ENCODE results near the gene ZBTB7B. TPM values are rescaled to one million over a fixed set of nuclear protein-coding genes. Genes with fewer than 3 reads are reported as not detected.

The ZBTB7B gene
- total RNA-seq, 3 donors from 2014 or later, result 45.6 to 82.5 (median 53.4) TPM

DNA sequence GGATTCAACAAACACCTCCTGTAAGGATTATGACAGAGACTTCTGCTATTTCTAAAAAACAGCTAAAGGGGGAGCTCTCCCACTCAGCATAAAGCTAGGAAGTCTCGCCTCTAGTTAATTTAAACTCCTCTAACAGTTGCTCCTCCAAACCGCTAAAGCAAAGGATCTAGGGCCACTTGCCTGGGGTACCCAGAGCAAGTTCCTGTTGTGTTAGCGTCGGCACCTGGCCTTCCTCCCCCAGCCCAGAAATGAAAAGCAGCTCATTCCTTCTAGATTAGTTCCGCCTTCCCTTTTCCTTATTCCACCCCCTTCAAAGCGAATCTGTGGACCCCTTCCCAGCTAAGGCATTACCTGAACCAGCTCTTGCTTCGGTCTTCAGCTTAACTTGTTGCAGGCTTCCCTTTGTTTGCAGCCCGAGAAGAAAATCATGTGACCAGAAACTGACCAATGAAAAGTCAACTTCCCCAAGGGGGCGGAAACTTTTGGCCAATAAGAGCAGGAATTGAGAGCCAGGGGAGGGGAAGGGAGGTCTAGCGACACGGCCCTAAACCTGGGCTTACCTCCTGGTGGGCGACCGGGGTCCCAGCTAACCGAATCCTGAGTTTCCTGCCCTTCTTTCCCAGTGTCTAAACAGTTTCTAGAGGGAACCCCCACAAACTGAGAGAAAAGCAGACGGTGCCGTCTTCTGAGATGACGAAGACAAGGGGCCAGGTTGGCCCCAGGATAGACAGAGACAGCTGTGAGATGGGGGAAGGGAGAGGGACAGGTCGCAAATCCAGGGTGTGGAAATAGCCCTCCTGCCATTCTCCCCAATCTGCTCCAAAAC is 46.7 kb upstream of the ZBTB7B start, which contains the start of gene PBXIP1:
PBXIP1 (minus strand) TSS at position 382 of the 826 bp plus-strand sequence. CDS start 2,378 bp downstream, outside the sequence.
- Histone ChIP-seq H3K27me3 (no peaks in the 10 kb centered on the region), H3K4me1 (peaks cover 0 to 27% of the 10 kb centered on the region in 2 donors), H3K4me3 (peak within 1 kb of the TSS; percentile 52 to 64 (median 55)), H3K36me3 (no peaks in the 10 kb centered on the region), H3K9me3 (no peaks in the 10 kb centered on the region), H3K27ac (peak within 1 kb of the TSS; percentile 76 to 77)
- TF ChIP-seq CTCF (IDR thresholded peaks at IDR 0.05), result peak in 2 of 3 donors; percentile 7 to 12
- TF ChIP-seq POLR2A (IDR thresholded peaks at IDR 0.05), result no peak
- TF ChIP-seq POLR2AphosphoS5 (IDR thresholded peaks at IDR 0.05), result peak in 2 of 3 donors; percentile 37 to 43
- DNase-seq (ENCODE audit: low spot score in 2 of 2), result peak in 1 of 2 donors; percentile 89
- intact Hi-C loops (cut with DNase I; ENCODE audit: low total_unique reads), result loop anchor here (10.0 kb wide), 1 partner anchor 109 kb away; the partner anchor contains the start of gene EFNA4

DNA sequence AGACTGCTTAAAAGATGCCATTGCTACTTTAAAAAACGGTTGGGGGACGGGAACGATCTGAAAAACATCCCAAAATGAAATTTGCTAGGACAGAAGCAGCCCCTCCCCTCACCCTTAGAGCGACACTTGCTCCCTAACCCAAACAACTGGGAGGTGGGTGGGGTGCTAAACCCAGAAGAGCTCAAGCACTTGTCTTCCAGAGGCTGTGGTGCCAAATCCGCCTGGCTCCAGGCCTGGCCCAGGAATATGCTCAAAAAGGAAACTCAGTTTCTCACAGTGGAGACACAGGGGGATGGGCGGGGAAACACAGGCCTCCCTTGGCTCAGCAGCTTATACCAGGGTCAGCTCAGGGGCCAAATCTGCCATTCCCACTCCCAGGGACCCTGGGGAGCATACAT is 46.1 kb upstream of the ZBTB7B start:
- intact Hi-C loops (cut with DNase I; ENCODE audit: low total_unique reads), result loop anchor here (10.0 kb wide), 1 partner anchor 108 kb away; the partner anchor contains the start of gene EFNA4
- Histone ChIP-seq H3K9me3 (no peaks in the 10 kb centered on the region), H3K27me3 (no peaks in the 10 kb centered on the region), H3K36me3 (no peaks in the 10 kb centered on the region), H3K4me1 (peaks cover 0 to 27% of the 10 kb centered on the region in 2 donors), H3K4me3 (peak overlapping the region; percentile 52 to 64 (median 55)), H3K27ac (peak overlapping the region; percentile 69 to 76)
- TF ChIP-seq CTCF (IDR thresholded peaks at IDR 0.05) (no peak), POLR2AphosphoS5 (IDR thresholded peaks at IDR 0.05) (no peak), POLR2A (IDR thresholded peaks at IDR 0.05) (no peak)
- no peak for DNase-seq (ENCODE audit: low spot score in 2 of 2)

- intact Hi-C loops (cut with DNase I; ENCODE audit: low total_unique reads), result loop anchor here (10.0 kb wide), 1 partner anchor 108 kb away; the partner anchor contains the start of gene EFNA4
- Histone ChIP-seq H3K27ac (peak overlapping the region; percentile 69 to 76), H3K27me3 (no peaks in the 10 kb centered on the region), H3K36me3 (no peaks in the 10 kb centered on the region), H3K4me3 (peak overlapping the region in 1 of 3 donors; percentile 64), H3K9me3 (no peaks in the 10 kb centered on the region), H3K4me1 (peaks cover 0 to 27% of the 10 kb centered on the region in 2 donors)
- DNase-seq (ENCODE audit: low spot score in 2 of 2), result no peak
- TF ChIP-seq CTCF (IDR thresholded peaks at IDR 0.05), result no peak
- no peak for TF ChIP-seq POLR2AphosphoS5 (IDR thresholded peaks at IDR 0.05)
- no peak for TF ChIP-seq POLR2A (IDR thresholded peaks at IDR 0.05)
These were observed 45.4 kb upstream of the ZBTB7B start for GRCh38 chr1:154957091-154957657.

DNA sequence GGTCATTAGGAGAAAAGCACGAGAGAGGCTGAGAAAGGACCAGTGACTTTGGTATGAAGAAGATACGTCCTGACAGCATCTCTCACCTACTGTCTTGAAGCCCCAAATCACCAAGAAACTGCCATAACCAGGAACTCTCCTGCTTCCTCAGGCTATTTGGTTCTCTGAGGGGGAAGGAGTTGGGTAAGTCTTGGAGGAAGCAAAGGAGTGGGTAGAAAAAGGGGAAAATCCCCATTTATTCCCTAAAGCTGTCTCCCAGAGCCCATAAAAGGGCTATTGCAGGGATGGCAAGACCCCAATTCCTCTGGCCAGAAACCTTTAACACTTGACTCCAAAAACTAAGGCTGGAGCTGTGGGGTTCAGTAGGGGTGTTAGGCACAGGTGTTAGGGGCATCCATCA is 44.6 kb upstream of the ZBTB7B start:
- no peaks in the 10 kb centered on the region for H3K27me3 ChIP-seq
- intact Hi-C loops (cut with DNase I; ENCODE audit: low total_unique reads), result loop anchor here (10.0 kb wide), 1 partner anchor 107 kb away; the partner anchor contains the start of gene EFNA4

More for the DNA sequence above, 44.6 kb upstream of the ZBTB7B start:
- DNase-seq (ENCODE audit: low spot score in 2 of 2), result no peak
- peak overlapping the region in 1 of 2 donors; percentile 7 for H3K27ac ChIP-seq
- no peaks in the 10 kb centered on the region for H3K36me3 ChIP-seq
- H3K4me1 ChIP-seq, result peaks cover 0 to 34% of the 10 kb centered on the region in 2 donors
- TF ChIP-seq POLR2A (IDR thresholded peaks at IDR 0.05) (no peak), POLR2AphosphoS5 (IDR thresholded peaks at IDR 0.05) (no peak), CTCF (IDR thresholded peaks at IDR 0.05) (no peak)
- no peaks in the 10 kb centered on the region for H3K9me3 ChIP-seq
- no peak overlapping the region for H3K4me3 ChIP-seq
